Fibroblast of villous mesenchyme (primary cell): Measurements from ENCODE around the gene BRICD5. TPM values are rescaled to one million over a fixed set of nuclear protein-coding genes. Genes with fewer than 3 reads are reported as not detected.
"Not testable (repeated sequence)": the region's sequence is repeated elsewhere in the genome, so short reads cannot be mapped to it uniquely, and the experiment has no call there.

Source experiments
- DNase-seq: peaks from one replicate; pipeline ENCODE4 v3.0.0-alpha.2; 2010; ENCODE audit warnings: low read depth
- H3K4me3 ChIP-seq: 2 replicates; pipeline ENCODE4 v1.5.1; 2011; ENCODE audit warnings: low read depth, mild to moderate bottlenecking, low read length
- total RNA-seq: library from RNA; depleted of rRNA; stranded (reverse); fragments of >200 nt; gene quantifications from 2 replicates; pipeline ENCODE4 v1.2.3, GENCODE V29; 2012
- TF ChIP-seq, protein P1 (sequence below): IDR thresholded peaks from 2 replicates; pipeline ENCODE4 v1.5.1; 2012; ENCODE audit warnings: low read depth, mild to moderate bottlenecking, low read length; ENCODE audit not compliant: insufficient read depth

Gene BRICD5
- 1.6 and 1.7 TPM in 2 replicates for total RNA-seq

DNA sequence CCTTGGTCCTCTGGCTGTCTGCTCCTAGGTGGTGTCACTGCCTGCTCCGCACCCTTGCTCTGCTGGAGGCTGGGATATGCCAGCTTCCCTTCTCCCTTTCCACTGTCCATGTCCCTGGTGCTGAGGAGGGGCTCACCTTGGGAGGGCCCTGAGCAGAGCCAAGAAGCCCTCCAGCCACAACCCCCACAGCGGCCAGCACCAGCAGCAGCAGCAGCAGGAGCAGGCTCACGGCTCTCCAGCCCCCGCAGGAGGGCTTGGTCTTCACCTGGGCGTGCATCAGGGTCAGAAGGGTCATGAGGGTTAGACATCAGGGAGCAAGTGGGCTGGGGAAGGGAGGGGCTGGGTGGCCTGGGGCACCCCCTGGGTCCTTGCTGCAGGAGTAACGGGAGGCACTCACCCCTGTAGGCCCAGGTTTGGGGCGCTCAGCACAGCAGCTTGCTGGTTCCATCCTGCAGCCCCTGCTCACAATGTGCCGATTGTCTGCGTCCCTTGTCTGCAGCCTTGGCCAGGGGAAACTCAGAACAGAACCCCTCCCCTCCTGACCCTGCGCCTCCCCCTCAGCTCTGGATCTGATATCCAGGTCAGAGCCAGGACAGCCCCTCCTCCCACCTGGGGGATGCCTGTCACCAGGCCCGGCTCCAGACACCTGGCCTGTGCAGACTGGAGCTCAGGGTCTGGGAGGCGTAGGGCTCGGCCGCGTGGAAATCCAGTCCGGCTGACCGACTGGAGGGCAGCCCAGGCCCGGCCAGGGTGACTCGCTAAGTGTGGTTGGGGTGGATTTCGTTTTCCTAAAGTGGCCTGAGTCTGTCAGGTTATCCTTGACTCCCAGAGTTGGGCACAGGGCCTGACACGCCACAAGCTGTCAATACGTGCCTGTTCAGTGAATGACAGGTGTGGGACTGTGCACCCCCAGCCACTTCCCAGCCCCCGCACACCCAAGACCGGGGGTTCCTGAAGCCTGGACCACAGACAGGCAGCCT lies at the start of gene BRICD5:
TSS of gene BRICD5 (minus strand) at position 478 of the 980 bp plus-strand sequence. CDS start at position 448, 30 bp downstream.
- TF ChIP-seq, protein P1, sequence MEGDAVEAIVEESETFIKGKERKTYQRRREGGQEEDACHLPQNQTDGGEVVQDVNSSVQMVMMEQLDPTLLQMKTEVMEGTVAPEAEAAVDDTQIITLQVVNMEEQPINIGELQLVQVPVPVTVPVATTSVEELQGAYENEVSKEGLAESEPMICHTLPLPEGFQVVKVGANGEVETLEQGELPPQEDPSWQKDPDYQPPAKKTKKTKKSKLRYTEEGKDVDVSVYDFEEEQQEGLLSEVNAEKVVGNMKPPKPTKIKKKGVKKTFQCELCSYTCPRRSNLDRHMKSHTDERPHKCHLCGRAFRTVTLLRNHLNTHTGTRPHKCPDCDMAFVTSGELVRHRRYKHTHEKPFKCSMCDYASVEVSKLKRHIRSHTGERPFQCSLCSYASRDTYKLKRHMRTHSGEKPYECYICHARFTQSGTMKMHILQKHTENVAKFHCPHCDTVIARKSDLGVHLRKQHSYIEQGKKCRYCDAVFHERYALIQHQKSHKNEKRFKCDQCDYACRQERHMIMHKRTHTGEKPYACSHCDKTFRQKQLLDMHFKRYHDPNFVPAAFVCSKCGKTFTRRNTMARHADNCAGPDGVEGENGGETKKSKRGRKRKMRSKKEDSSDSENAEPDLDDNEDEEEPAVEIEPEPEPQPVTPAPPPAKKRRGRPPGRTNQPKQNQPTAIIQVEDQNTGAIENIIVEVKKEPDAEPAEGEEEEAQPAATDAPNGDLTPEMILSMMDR: no peak
- no peak within 1 kb of the TSS for H3K4me3 ChIP-seq
- DNase-seq: no peak

- no peak for DNase-seq
- TF ChIP-seq, protein P1: no peak
- H3K4me3 ChIP-seq: no peak overlapping the region
Measured at GRCh38 chr16:2260250-2260649, 49.6 kb upstream of the BRICD5 start.

GRCh38 chr16:2258530-2258929 lies 47.9 kb upstream of the BRICD5 start:
- not testable (repeated sequence) for H3K4me3 ChIP-seq, DNase-seq

- H3K4me3 ChIP-seq: no peak overlapping the region
- TF ChIP-seq, protein P1: no peak
- DNase-seq: no peak
Measured at GRCh38 chr16:2257726-2258125, 47.1 kb upstream of the BRICD5 start.

- TF ChIP-seq, protein P1: no peak
- no peak for DNase-seq
- H3K4me3 ChIP-seq: no peak overlapping the region
Measured at GRCh38 chr16:2256531-2257140, 46.0 kb upstream of the BRICD5 start.

GRCh38 chr16:2253293-2253692 lies 42.6 kb upstream of the BRICD5 start:
- no peak overlapping the region for H3K4me3 ChIP-seq
- TF ChIP-seq, protein P1: no peak
- no peak for DNase-seq

- no peak overlapping the region for H3K4me3 ChIP-seq
- no peak for DNase-seq
- TF ChIP-seq, protein P1: no peak
Measured at GRCh38 chr16:2252806-2253148, 42.1 kb upstream of the BRICD5 start.
